ENCODE measurements around the gene ZIC1. TPM values are rescaled to one million over a fixed set of nuclear protein-coding genes. Genes with fewer than 3 reads are reported as not detected.

The ZIC1 gene
- total RNA-seq, 1 experiment from 2014 or later, result not detected

DNA sequence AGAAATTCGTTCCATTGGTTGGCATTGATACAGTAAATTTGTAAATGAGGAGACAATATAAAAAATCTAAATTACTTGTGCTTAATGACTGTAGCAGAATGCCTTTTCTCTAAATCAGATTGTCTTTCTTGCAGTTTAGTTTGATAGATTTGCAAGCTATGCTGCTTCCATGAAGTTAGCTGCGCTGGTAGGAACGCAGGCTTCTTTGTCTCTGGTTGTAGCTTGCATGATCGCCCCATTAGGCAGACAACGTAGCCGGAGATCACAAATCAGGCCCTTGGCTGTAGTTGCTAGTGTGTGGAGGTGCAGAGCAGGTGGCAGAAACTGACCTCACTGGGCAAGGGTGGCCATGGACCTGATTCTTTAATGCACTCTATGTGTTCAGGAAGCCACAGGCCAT lies 6.1 kb downstream of the ZIC1 start:
- intact Hi-C loops (cut with micrococcal nuclease), result no loop called here

More for the DNA sequence above, 6.1 kb downstream of the ZIC1 start:
- no peak overlapping the region for H3K9ac ChIP-seq (ENCODE audit: low read length)
- H3K36me3 ChIP-seq (ENCODE audit: control insufficient read depth in 1 of 2, insufficient read depth in 2 of 2, low read length in 2 of 2), result no peaks in the 10 kb centered on the region
- BruUV-seq (replicated peaks), result no TSS peak
- H2AFZ ChIP-seq (ENCODE audit: low read depth, low read length, poor library complexity, severe bottlenecking), result no peak overlapping the region
- DNase-seq (ENCODE audit: low read depth, low spot score) (no peak), ATAC-seq (no peak)
- H3K9me3 ChIP-seq (ENCODE audit: control insufficient read depth in 1 of 2, insufficient read depth in 1 of 2, low read depth in 1 of 2, low read length in 2 of 2), result no peaks in the 10 kb centered on the region
- TF ChIP-seq, protein P1, sequence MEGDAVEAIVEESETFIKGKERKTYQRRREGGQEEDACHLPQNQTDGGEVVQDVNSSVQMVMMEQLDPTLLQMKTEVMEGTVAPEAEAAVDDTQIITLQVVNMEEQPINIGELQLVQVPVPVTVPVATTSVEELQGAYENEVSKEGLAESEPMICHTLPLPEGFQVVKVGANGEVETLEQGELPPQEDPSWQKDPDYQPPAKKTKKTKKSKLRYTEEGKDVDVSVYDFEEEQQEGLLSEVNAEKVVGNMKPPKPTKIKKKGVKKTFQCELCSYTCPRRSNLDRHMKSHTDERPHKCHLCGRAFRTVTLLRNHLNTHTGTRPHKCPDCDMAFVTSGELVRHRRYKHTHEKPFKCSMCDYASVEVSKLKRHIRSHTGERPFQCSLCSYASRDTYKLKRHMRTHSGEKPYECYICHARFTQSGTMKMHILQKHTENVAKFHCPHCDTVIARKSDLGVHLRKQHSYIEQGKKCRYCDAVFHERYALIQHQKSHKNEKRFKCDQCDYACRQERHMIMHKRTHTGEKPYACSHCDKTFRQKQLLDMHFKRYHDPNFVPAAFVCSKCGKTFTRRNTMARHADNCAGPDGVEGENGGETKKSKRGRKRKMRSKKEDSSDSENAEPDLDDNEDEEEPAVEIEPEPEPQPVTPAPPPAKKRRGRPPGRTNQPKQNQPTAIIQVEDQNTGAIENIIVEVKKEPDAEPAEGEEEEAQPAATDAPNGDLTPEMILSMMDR (IDR thresholded peaks at IDR 0.05 in 2 of 3, conservative IDR thresholded peaks at IDR 0.05 in 1 of 3; ENCODE audit: borderline replicate concordance in 1 of 3, insufficient read depth in 1 of 3, low read depth in 2 of 3, low read length in 2 of 3), result no peak
- TF ChIP-seq JUND (IDR thresholded peaks at IDR 0.05) (no peak), ELF1 (IDR thresholded peaks at IDR 0.05; ENCODE audit: borderline replicate concordance, low read depth) (no peak), CEBPB (IDR thresholded peaks at IDR 0.05; ENCODE audit: low read depth) (no peak), TCF7L2 (IDR thresholded peaks at IDR 0.05; ENCODE audit: borderline replicate concordance, extremely low read depth, insufficient read depth, insufficient read length) (no peak), ZNF274 (IDR thresholded peaks at IDR 0.05; ENCODE audit: low read depth, low read length) (no peak), SIN3A (IDR thresholded peaks at IDR 0.05; ENCODE audit: low read depth) (no peak), FOSL1 (IDR thresholded peaks at IDR 0.05; ENCODE audit: low read depth) (no peak), EZH2 (IDR thresholded peaks at IDR 0.05) (no peak), ZFX (IDR thresholded peaks at IDR 0.05) (no peak)
- TF ChIP-seq, protein P2, sequence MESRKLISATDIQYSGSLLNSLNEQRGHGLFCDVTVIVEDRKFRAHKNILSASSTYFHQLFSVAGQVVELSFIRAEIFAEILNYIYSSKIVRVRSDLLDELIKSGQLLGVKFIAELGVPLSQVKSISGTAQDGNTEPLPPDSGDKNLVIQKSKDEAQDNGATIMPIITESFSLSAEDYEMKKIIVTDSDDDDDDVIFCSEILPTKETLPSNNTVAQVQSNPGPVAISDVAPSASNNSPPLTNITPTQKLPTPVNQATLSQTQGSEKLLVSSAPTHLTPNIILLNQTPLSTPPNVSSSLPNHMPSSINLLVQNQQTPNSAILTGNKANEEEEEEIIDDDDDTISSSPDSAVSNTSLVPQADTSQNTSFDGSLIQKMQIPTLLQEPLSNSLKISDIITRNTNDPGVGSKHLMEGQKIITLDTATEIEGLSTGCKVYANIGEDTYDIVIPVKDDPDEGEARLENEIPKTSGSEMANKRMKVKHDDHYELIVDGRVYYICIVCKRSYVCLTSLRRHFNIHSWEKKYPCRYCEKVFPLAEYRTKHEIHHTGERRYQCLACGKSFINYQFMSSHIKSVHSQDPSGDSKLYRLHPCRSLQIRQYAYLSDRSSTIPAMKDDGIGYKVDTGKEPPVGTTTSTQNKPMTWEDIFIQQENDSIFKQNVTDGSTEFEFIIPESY (IDR thresholded peaks at IDR 0.05; ENCODE audit: extremely low read depth, insufficient replicate concordance, low read length), result no peak
- no peak overlapping the region for H3K4me3 ChIP-seq (replicated peaks in 1 of 2; ENCODE audit: low read depth in 1 of 2, low read length in 2 of 2)
- no peak overlapping the region for H3K4me2 ChIP-seq (ENCODE audit: low read length)
- ChIA-PET POLR2A (no interaction called here), RAD21 (ENCODE audit: low non-redundant PET in 1 of 2, low total read pairs in 2 of 2, uncharacterized antibody in 2 of 2, unreplicated experiment in 2 of 2) (no interaction called here), CTCF (interaction anchor here (1.0 to 1.5 kb wide), 3 partner anchors 10 to 597 kb away, joined by 3 to 10 read pairs (median 7); no protein-coding TSS in a partner anchor)
- no peaks in the 10 kb centered on the region for H4K20me1 ChIP-seq (ENCODE audit: insufficient read depth)
- H3K27me3 ChIP-seq (ENCODE audit: insufficient read depth, low read length), result no peaks in the 10 kb centered on the region
- no peaks in the 10 kb centered on the region for H3K9me2 ChIP-seq (ENCODE audit: insufficient read depth)
- no peaks in the 10 kb centered on the region for H3K4me1 ChIP-seq (ENCODE audit: control insufficient read depth in 1 of 2, insufficient read depth in 2 of 2, low read length in 2 of 2)
- H3K27ac ChIP-seq (ENCODE audit: low read depth, low read length), result no peak overlapping the region
- H3K79me2 ChIP-seq (ENCODE audit: insufficient read depth, low read length), result no peaks in the 10 kb centered on the region

Data from HCT116 (cell line).